ENCODE results near the gene TYK2. TPM values are rescaled to one million over a fixed set of nuclear protein-coding genes. Genes with fewer than 3 reads are reported as not detected.
A peak's percentile ranks its signal among the peaks of the same experiment; 100 is the strongest.

The TYK2 gene
- total and polyA plus RNA-seq, 7 donors, result 35.6 to 125 (median 47.2) TPM

GRCh38 chr19:10352764-10353671 lies 27.4 kb downstream of the TYK2 start:
- DNase-seq, result peak; percentile 74
- peaks cover 0 to 76% (median 22%) of the 10 kb centered on the region in 4 donors for H3K36me3 ChIP-seq
- no peaks in the 10 kb centered on the region for H3K9me3 ChIP-seq
- peak overlapping the region in 2 of 4 donors; percentile 40 to 42 for H3K27ac ChIP-seq
- no peaks in the 10 kb centered on the region for H3K4me1 ChIP-seq
- intact Hi-C loops (cut with DNase I), result no loop called here
- no peaks in the 10 kb centered on the region for H3K27me3 ChIP-seq
- 85 to 93% methylated on average over 63 of the region's 63 CpGs for WGBS, 2 donors
- TF ChIP-seq POLR2AphosphoS5 (IDR thresholded peaks at IDR 0.05) (no peak), POLR2A (IDR thresholded peaks at IDR 0.05) (no peak), EP300 (IDR thresholded peaks at IDR 0.05) (no peak), CTCF (IDR thresholded peaks at IDR 0.05) (no peak)
- no peak overlapping the region for H3K4me3 ChIP-seq

GRCh38 chr19:10346509-10346908 lies 33.9 kb downstream of the TYK2 start:
- no peak overlapping the region for H3K4me3 ChIP-seq
- H3K27ac ChIP-seq, result no peak overlapping the region
- no peaks in the 10 kb centered on the region for H3K9me3 ChIP-seq
- H3K36me3 ChIP-seq, result peaks cover 0 to 21% (median 5%) of the 10 kb centered on the region in 4 donors
- no peaks in the 10 kb centered on the region for H3K4me1 ChIP-seq
- TF ChIP-seq EP300 (IDR thresholded peaks at IDR 0.05) (no peak), POLR2A (IDR thresholded peaks at IDR 0.05) (no peak), CTCF (IDR thresholded peaks at IDR 0.05) (no peak), POLR2AphosphoS5 (IDR thresholded peaks at IDR 0.05) (no peak)
- 74 to 81% methylated on average over 10 of the region's 10 CpGs for WGBS, 2 donors
- intact Hi-C loops (cut with DNase I), result no loop called here
- H3K27me3 ChIP-seq, result no peaks in the 10 kb centered on the region
- DNase-seq, result no peak

- Histone ChIP-seq H3K9me3 (no peaks in the 10 kb centered on the region), H3K27ac (no peak overlapping the region), H3K27me3 (no peaks in the 10 kb centered on the region), H3K4me1 (no peaks in the 10 kb centered on the region), H3K4me3 (no peak overlapping the region), H3K36me3 (peaks cover 0 to 4% (median 1%) of the 10 kb centered on the region in 4 donors)
- DNase-seq, result no peak
- TF ChIP-seq POLR2A (IDR thresholded peaks at IDR 0.05) (no peak), EP300 (IDR thresholded peaks at IDR 0.05) (no peak), CTCF (IDR thresholded peaks at IDR 0.05) (no peak), POLR2AphosphoS5 (IDR thresholded peaks at IDR 0.05) (no peak)
- intact Hi-C loops (cut with DNase I), result no loop called here
- WGBS, 2 donors, result 86 to 89% methylated on average over 10 of the region's 10 CpGs
These were observed 35.6 kb downstream of the TYK2 start for GRCh38 chr19:10344780-10345179.

GRCh38 chr19:10343495-10343894 lies 36.9 kb downstream of the TYK2 start:
- H3K27ac ChIP-seq, result no peak overlapping the region
- TF ChIP-seq EP300 (IDR thresholded peaks at IDR 0.05) (no peak), CTCF (IDR thresholded peaks at IDR 0.05) (no peak), POLR2A (IDR thresholded peaks at IDR 0.05) (no peak), POLR2AphosphoS5 (IDR thresholded peaks at IDR 0.05) (no peak)
- H3K4me1 ChIP-seq, result no peaks in the 10 kb centered on the region
- H3K36me3 ChIP-seq, result no peaks in the 10 kb centered on the region
- DNase-seq, result no peak
- intact Hi-C loops (cut with DNase I), result no loop called here
- no peaks in the 10 kb centered on the region for H3K27me3 ChIP-seq
- H3K4me3 ChIP-seq, result no peak overlapping the region
- WGBS, 2 donors, result 68 to 83% methylated on average over 2 of the region's 2 CpGs
- no peaks in the 10 kb centered on the region for H3K9me3 ChIP-seq

Data from sigmoid colon (tissue), 7 donors.